Type B pancreatic cell (in vitro differentiated cells): ENCODE data around the gene EDRF1. TPM values are rescaled to one million over a fixed set of nuclear protein-coding genes. Genes with fewer than 3 reads are reported as not detected.

Experiments
- DNase-seq: peaks from one replicate; pipeline ENCODE4 v3.0.0; 2021; ENCODE audit warnings: mixed read lengths; ENCODE audit not compliant: unreplicated experiment; ENCODE audit errors: extremely low spot score
- H3K27ac Mint-ChIP-seq: 2 replicates; pipeline ENCODE4 v1.8.0; 2021; ENCODE audit warnings: mild to moderate bottlenecking, mixed read lengths
- H3K27me3 Mint-ChIP-seq: 2 replicates; pipeline ENCODE4 v1.8.0; 2021; ENCODE audit warnings: mixed read lengths
- H3K36me3 Mint-ChIP-seq: 2 replicates; pipeline ENCODE4 v1.8.0; 2021; ENCODE audit warnings: mixed read lengths
- H3K4me1 Mint-ChIP-seq: one replicate; pipeline ENCODE4 v1.8.0; 2021; ENCODE audit warnings: mixed read lengths; ENCODE audit not compliant: unreplicated experiment
- H3K4me3 Mint-ChIP-seq: 2 replicates; pipeline ENCODE4 v1.8.0; 2021; ENCODE audit warnings: mild to moderate bottlenecking, mixed read lengths
- H3K9me3 Mint-ChIP-seq: 2 replicates; pipeline ENCODE4 v1.8.0; 2021; ENCODE audit warnings: mixed read lengths
- total RNA-seq: library from RNA; stranded (reverse); gene quantifications from 2 replicates; pipeline ENCODE4 v1.2.1, GENCODE V29; 2021; ENCODE audit warnings: low replicate concordance
- TF ChIP-seq, protein P1 (sequence below): fragments of 200-600 bp; sonication (generic); conservative IDR thresholded peaks from 2 replicates; pipeline ENCODE4 v1.5.0; 2021; ENCODE audit warnings: antibody characterized with exemption, mild to moderate bottlenecking

The EDRF1 gene
- total RNA-seq, 1 donor from 2014 or later: 35.4 TPM

DNA sequence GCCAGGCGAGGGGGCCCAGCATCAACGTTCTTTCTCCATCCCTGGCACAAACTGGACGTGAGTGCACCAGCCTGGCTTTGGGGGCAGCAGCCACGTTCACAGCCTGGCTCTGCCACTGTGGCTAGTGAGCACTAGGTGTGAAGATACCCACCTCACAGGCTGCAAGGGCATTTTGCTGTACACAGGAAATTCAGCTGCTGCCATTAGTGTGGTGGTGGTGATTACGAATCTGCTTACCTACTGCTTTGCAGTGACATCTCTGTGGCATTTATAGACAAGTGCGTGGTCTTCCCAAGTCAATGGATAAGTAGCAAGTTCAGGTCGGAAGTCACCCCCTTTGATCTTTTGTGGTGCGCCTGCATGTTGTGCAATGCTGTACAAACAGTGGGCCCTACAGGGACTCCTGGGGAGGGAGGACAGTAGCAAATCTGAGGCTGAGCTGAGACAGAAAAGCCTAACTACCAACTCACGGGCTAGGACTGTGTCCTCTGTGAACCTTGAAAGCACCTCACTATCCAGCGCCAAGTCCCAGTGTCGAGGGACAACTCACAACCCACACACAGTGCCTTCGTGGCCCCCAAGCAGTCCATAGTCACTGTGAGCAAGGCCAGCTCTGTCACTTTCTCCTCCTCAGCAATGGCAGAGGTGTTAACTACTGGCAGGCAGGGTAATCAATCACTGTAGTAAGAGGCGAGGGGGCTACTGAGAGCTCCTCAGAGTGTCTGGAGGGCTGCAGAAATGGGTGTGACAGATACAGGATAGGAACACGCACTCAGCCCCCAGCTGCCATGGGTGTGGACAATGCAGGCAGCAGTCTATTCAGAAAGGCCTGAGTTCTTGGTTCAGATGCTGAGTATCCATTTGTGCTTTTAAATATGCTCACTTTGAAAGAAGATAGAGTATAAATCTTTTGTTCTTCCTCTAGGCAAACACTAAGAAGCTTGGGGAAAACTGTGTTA, 73.1 kb downstream of the EDRF1 start:
- Mint-ChIP-seq H3K4me3 (no peak overlapping the region), H3K4me1 (no peaks in the 10 kb centered on the region), H3K9me3 (no peaks in the 10 kb centered on the region), H3K27me3 (no peaks in the 10 kb centered on the region), H3K36me3 (peaks cover 15% of the 10 kb centered on the region), H3K27ac (no peak overlapping the region)
- DNase-seq: no peak
- TF ChIP-seq, protein P1, sequence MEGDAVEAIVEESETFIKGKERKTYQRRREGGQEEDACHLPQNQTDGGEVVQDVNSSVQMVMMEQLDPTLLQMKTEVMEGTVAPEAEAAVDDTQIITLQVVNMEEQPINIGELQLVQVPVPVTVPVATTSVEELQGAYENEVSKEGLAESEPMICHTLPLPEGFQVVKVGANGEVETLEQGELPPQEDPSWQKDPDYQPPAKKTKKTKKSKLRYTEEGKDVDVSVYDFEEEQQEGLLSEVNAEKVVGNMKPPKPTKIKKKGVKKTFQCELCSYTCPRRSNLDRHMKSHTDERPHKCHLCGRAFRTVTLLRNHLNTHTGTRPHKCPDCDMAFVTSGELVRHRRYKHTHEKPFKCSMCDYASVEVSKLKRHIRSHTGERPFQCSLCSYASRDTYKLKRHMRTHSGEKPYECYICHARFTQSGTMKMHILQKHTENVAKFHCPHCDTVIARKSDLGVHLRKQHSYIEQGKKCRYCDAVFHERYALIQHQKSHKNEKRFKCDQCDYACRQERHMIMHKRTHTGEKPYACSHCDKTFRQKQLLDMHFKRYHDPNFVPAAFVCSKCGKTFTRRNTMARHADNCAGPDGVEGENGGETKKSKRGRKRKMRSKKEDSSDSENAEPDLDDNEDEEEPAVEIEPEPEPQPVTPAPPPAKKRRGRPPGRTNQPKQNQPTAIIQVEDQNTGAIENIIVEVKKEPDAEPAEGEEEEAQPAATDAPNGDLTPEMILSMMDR: no peak

GRCh38 chr10:125795128-125795527, 75.6 kb downstream of the EDRF1 start:
- Mint-ChIP-seq H3K9me3 (no peaks in the 10 kb centered on the region), H3K4me3 (no peak overlapping the region), H3K36me3 (peaks cover 10% of the 10 kb centered on the region), H3K4me1 (peaks cover 4% of the 10 kb centered on the region), H3K27ac (no peak overlapping the region), H3K27me3 (no peaks in the 10 kb centered on the region)
- TF ChIP-seq, protein P1: no peak
- no peak for DNase-seq

- no peak overlapping the region for H3K4me3 Mint-ChIP-seq
- no peaks in the 10 kb centered on the region for H3K9me3 Mint-ChIP-seq
- H3K27ac Mint-ChIP-seq: no peak overlapping the region
- TF ChIP-seq, protein P1: no peak
- no peak for DNase-seq
- H3K36me3 Mint-ChIP-seq: peaks cover 8% of the 10 kb centered on the region
- H3K27me3 Mint-ChIP-seq: no peaks in the 10 kb centered on the region
- H3K4me1 Mint-ChIP-seq: peaks cover 4% of the 10 kb centered on the region
Observed at GRCh38 chr10:125795637-125796190, 76.2 kb downstream of the EDRF1 start.

GRCh38 chr10:125797424-125797823, 77.9 kb downstream of the EDRF1 start:
- peaks cover 6% of the 10 kb centered on the region for H3K36me3 Mint-ChIP-seq
- no peak overlapping the region for H3K4me3 Mint-ChIP-seq
- no peak overlapping the region for H3K27ac Mint-ChIP-seq
- H3K9me3 Mint-ChIP-seq: no peaks in the 10 kb centered on the region
- H3K27me3 Mint-ChIP-seq: no peaks in the 10 kb centered on the region
- DNase-seq: no peak
- TF ChIP-seq, protein P1: no peak
- H3K4me1 Mint-ChIP-seq: peaks cover 4% of the 10 kb centered on the region

DNA sequence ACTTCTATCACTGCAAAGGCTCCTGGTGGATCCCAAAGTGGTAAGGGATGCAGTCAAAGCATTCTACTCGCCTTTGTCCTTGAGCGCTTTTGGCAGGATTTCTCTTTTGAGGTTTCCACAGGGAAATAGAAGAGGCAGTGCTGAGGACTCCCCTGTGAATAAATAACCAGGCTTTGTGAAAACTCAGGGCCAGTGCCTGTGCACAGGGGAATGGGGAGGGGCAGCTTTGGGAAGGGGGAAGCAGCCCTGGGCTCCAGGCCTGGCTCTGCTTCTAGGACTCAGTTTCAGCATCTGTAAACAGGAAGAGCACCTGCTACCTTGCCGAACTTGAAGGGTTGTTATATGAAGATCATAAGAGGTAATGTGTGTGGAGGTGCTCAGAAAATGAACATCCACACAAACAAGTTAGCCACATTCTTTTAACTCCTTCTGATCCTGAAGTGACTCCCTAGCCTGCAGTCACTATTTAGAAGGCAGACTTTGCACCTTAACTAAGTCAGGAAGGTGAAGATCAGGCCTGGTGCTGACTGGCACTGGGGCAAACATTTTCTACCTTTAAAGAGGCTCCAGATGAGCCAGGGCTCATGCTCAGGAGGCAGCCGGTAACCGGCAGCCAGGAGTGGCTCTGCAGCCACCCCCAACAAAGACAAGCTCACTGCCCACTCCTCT, 78.6 kb downstream of the EDRF1 start:
- peaks cover 6% of the 10 kb centered on the region for H3K36me3 Mint-ChIP-seq
- H3K27ac Mint-ChIP-seq: no peak overlapping the region

More for the DNA sequence above, 78.6 kb downstream of the EDRF1 start:
- Mint-ChIP-seq H3K27me3 (no peaks in the 10 kb centered on the region), H3K4me1 (peaks cover 4% of the 10 kb centered on the region), H3K4me3 (no peak overlapping the region), H3K9me3 (no peaks in the 10 kb centered on the region)
- DNase-seq: no peak
- TF ChIP-seq, protein P1: no peak
